ENCODE measurements around the gene TBX1. TPM values are rescaled to one million over a fixed set of nuclear protein-coding genes. Genes with fewer than 3 reads are reported as not detected.

The TBX1 gene
- total and polyA plus RNA-seq, 5 donors, result 0.19 to 1.4 (median 0.88) TPM

DNA sequence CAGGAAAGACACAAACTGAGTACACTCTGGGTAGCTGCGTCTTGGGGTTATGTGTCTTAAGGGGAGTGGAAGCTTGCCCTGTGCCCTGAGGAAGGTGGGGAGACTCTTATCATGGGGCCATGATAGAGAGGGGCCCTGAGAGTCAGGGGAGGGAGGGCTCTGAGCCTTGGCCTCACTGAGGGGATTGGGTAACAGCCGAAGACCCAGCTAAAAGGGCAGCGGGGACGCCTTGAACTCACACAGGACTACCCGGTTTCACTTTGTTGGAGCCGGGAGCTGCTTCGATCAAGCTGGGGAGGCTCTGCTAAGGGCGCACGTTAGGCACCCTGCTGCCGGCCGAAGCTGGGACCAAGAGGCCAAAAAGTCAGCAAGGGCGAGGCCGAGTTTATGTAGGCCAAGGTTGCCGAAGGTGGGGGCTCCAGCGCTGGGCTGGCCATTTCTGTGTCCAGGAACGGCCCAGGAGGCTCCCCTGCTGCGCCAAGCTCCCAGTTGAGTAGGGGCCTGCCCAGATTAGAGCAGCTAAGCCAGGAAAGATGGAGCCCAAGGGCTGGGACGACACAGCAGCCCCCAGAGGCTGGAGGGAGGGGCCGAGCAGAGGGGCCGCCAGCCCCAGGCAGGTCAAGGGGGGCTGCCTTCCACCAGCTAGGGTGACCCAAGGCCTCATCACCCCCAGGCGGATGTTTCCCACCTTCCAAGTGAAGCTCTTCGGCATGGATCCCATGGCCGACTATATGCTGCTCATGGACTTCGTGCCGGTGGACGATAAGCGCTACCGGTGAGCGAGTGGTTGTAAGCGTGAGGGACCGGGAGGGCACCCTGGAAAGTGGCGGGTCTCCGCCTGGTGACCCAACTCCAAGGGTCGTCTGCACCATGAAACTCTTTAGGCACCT is 2.2 kb downstream of the TBX1 start:
- no peak overlapping the region for H3K4me3 ChIP-seq (ENCODE audit: low read length)
- no peaks in the 10 kb centered on the region for H3K4me1 ChIP-seq (ENCODE audit: control insufficient read depth, insufficient read depth, low read length)
- intact Hi-C loops (cut with DNase I), result no loop called here
- no peak overlapping the region for H3K27ac ChIP-seq (ENCODE audit: low read length)
- DNase-seq (peak in 2 of 3 donors; percentile 39 to 42), ATAC-seq (no peak)
- 75% methylated on average over 34 of the region's 34 CpGs for WGBS
- no peaks in the 10 kb centered on the region for H3K9me3 ChIP-seq (ENCODE audit: control insufficient read depth, low read length)
- H3K27me3 ChIP-seq (ENCODE audit: control insufficient read depth, insufficient read depth), result no peaks in the 10 kb centered on the region

GRCh38 chr22:19763458-19764298 is 3.1 kb downstream of the TBX1 start:
- Histone ChIP-seq H3K4me3 (ENCODE audit: low read length) (no peak overlapping the region), H3K4me1 (ENCODE audit: control insufficient read depth, insufficient read depth, low read length) (no peaks in the 10 kb centered on the region), H3K27ac (ENCODE audit: low read length) (no peak overlapping the region), H3K27me3 (ENCODE audit: control insufficient read depth, insufficient read depth) (no peaks in the 10 kb centered on the region), H3K9me3 (ENCODE audit: control insufficient read depth, low read length) (no peaks in the 10 kb centered on the region)
- DNase-seq, result peak in 2 of 3 donors; percentile 37 to 39
- no peak for ATAC-seq
- intact Hi-C loops (cut with DNase I), result no loop called here
- WGBS, result 54% methylated on average over 39 of the region's 39 CpGs

GRCh38 chr22:19764299-19764593 is 3.7 kb downstream of the TBX1 start:
- Histone ChIP-seq H3K4me1 (ENCODE audit: control insufficient read depth, insufficient read depth, low read length) (no peaks in the 10 kb centered on the region), H3K9me3 (ENCODE audit: control insufficient read depth, low read length) (no peaks in the 10 kb centered on the region), H3K27ac (ENCODE audit: low read length) (no peak overlapping the region), H3K4me3 (ENCODE audit: low read length) (no peak overlapping the region), H3K27me3 (ENCODE audit: control insufficient read depth, insufficient read depth) (no peaks in the 10 kb centered on the region)
- whole genome bisulfite sequencing, result 65% methylated on average over 17 of the region's 17 CpGs
- DNase-seq (peak in 2 of 3 donors; percentile 37 to 49), ATAC-seq (no peak)
- intact Hi-C loops (cut with DNase I), result no loop called here

DNA sequence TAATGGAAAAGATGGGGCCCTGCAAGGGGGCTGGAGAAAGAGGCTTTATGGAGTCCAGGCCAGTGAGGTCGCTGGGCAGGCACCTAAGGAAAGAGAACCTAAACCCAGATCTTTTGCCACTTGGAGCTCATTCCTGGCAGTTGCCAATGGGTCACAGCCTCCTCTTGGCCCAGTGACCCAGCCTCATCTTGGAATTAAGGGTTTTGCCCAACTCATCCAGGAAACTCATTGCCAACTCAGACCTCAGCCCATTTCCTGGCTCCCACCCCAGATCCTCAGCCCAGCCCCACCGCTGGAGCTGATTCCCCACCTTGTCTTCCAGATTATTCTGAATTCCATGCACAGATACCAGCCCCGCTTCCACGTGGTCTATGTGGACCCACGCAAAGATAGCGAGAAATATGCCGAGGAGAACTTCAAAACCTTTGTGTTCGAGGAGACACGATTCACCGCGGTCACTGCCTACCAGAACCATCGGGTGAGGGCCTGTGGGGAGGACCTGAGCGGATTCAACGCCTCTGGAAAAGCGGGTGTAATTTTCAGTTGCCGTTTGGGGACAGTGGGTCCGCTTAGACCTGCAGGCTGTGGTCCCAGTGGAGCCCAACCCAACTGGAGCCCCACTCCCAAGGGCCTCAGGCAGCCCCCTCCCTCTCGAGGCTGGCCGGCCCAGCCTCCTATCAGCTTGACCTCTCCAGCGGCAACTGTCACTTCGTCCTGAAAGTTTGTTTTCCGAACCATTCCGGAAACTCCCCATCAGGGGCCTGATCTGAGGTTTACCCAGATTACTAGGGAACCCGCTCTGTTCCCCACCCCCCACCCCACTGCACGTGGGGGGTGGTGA is 4.3 kb downstream of the TBX1 start:
- Histone ChIP-seq H3K4me1 (ENCODE audit: control insufficient read depth, insufficient read depth, low read length) (no peaks in the 10 kb centered on the region), H3K9me3 (ENCODE audit: control insufficient read depth, low read length) (no peaks in the 10 kb centered on the region), H3K27ac (ENCODE audit: low read length) (no peak overlapping the region), H3K4me3 (ENCODE audit: low read length) (no peak overlapping the region), H3K27me3 (ENCODE audit: control insufficient read depth, insufficient read depth) (no peaks in the 10 kb centered on the region)
- intact Hi-C loops (cut with DNase I), result no loop called here
- peak in 2 of 3 donors; percentile 27 to 35 for DNase-seq
- WGBS, result 51% methylated on average over 25 of the region's 25 CpGs
- ATAC-seq, result no peak

DNA sequence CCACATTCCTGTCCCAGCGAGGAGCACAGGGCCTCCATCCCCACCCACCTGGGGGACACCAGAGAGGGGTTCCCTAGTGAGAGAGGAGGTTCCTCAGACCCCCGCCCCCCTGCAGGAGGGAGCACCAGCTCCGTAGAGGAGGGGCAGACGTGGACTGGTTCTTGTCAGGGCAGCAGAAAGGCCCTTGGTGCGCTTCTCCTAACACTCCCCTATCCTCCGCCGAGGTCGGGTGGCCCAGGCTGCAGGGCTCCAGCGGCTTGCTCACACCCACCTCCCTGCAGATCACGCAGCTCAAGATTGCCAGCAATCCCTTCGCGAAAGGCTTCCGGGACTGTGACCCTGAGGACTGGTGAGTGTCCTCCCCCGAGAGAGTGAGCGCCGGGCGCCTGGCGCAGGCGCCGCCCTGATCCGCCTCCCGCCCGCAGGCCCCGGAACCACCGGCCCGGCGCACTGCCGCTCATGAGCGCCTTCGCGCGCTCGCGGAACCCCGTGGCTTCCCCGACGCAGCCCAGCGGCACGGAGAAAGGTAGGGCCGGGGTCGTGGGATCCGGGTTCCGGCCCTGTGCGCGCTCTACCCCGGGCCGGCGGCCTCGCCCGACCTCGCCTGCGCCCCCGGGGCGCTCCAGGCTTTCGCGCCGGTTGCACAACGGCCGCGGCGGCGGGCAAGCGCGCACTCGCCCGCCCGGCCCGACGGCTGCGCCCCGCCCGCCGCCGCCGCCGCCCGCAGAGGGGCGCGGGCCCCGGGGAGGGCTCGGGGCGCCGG is 5.1 kb downstream of the TBX1 start:
- Histone ChIP-seq H3K4me1 (ENCODE audit: control insufficient read depth, insufficient read depth, low read length) (no peaks in the 10 kb centered on the region), H3K9me3 (ENCODE audit: control insufficient read depth, low read length) (no peaks in the 10 kb centered on the region), H3K27me3 (ENCODE audit: control insufficient read depth, insufficient read depth) (no peaks in the 10 kb centered on the region), H3K4me3 (ENCODE audit: low read length) (peak overlapping the region; percentile 36), H3K27ac (ENCODE audit: low read length) (no peak overlapping the region)
- 3% methylated on average over 83 of the region's 83 CpGs for WGBS
- intact Hi-C loops (cut with DNase I), result no loop called here
- peak; percentile 41 to 68 (median 63) for DNase-seq
- ATAC-seq, result peak; percentile 2 to 28

DNA sequence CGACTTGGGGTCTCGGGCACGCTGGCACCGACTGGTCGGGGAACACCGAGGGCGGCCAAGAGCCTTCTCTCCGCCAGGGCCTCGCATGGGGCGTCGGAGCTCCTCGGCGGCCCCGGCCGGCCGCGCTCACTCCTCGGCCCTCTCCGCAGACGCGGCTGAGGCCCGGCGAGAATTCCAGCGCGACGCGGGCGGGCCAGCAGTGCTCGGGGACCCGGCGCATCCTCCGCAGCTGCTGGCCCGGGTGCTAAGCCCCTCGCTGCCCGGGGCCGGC is 5.6 kb downstream of the TBX1 start:
- H3K4me1 ChIP-seq (ENCODE audit: control insufficient read depth, insufficient read depth, low read length), result no peaks in the 10 kb centered on the region
- H3K4me3 ChIP-seq (ENCODE audit: low read length), result peak overlapping the region; percentile 36
- intact Hi-C loops (cut with DNase I), result no loop called here
- peak in 2 of 3 donors; percentile 37 to 41 for DNase-seq
- ATAC-seq, result no peak
- no peaks in the 10 kb centered on the region for H3K9me3 ChIP-seq (ENCODE audit: control insufficient read depth, low read length)
- no peaks in the 10 kb centered on the region for H3K27me3 ChIP-seq (ENCODE audit: control insufficient read depth, insufficient read depth)
- 1% methylated on average over 36 of the region's 36 CpGs for WGBS
- no peak overlapping the region for H3K27ac ChIP-seq (ENCODE audit: low read length)

GRCh38 chr22:19766511-19767426 is 6.2 kb downstream of the TBX1 start:
- no peak overlapping the region for H3K27ac ChIP-seq (ENCODE audit: low read length)
- DNase-seq, result peak; percentile 51 to 85 (median 83)
- H3K4me1 ChIP-seq (ENCODE audit: control insufficient read depth, insufficient read depth, low read length), result no peaks in the 10 kb centered on the region
- 2% methylated on average over 103 of the region's 103 CpGs for WGBS
- H3K4me3 ChIP-seq (ENCODE audit: low read length), result peak overlapping the region; percentile 36
- no peaks in the 10 kb centered on the region for H3K9me3 ChIP-seq (ENCODE audit: control insufficient read depth, low read length)
- intact Hi-C loops (cut with DNase I), result no loop called here
- ATAC-seq, result peak; percentile 48 to 50
- H3K27me3 ChIP-seq (ENCODE audit: control insufficient read depth, insufficient read depth), result no peaks in the 10 kb centered on the region

DNA sequence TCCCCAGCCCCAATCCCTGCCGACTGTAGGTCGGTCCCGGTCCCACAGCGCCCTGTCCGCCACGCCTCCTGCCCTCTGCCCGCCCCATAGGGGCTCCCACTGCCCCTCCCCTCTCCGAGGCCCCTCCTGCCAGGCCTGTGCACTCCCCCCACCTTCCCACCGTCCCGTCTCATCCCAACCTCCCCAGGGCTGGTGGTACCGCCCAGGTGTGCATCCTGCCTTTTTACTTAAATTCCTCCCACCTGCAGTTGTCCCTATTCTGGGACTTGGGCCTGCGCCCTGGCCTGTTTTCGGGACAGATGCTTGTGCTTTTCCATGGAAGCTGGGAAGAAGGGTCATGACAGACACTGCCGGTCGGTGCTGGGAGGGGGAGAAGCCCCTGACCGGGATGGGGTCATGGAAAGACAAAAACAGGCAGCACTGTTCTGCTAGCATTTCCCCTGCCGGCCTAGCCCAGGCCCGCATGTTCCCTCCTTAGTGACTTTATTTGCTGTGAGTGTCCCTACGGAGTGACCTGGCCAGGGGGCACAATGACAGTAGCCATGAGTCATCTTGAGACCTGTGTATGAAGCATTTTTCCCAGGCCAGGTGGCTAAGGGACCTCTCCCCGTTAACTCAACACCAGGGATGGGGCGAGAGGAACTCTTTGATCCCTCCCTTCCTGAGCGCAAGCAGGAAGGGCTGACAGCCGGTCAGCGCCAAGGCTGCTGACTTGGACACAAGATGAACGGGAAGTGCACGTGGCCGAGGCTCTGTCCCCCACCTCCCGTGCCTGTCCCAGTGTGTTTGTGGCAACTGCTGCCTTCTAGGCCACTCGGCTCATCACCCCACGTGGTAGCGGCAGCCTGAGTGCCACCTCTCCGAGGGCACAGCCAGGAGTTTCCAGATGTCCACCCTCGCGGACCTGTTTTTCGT is 7.1 kb downstream of the TBX1 start:
- Histone ChIP-seq H3K27me3 (ENCODE audit: control insufficient read depth, insufficient read depth) (no peaks in the 10 kb centered on the region), H3K9me3 (ENCODE audit: control insufficient read depth, low read length) (no peaks in the 10 kb centered on the region), H3K4me1 (ENCODE audit: control insufficient read depth, insufficient read depth, low read length) (no peaks in the 10 kb centered on the region), H3K4me3 (ENCODE audit: low read length) (no peak overlapping the region), H3K27ac (ENCODE audit: low read length) (no peak overlapping the region)
- ATAC-seq (peak; percentile 36 to 41), DNase-seq (peak; percentile 38 to 77 (median 77))
- 22% methylated on average over 35 of the region's 35 CpGs for WGBS
- intact Hi-C loops (cut with DNase I), result no loop called here

DNA sequence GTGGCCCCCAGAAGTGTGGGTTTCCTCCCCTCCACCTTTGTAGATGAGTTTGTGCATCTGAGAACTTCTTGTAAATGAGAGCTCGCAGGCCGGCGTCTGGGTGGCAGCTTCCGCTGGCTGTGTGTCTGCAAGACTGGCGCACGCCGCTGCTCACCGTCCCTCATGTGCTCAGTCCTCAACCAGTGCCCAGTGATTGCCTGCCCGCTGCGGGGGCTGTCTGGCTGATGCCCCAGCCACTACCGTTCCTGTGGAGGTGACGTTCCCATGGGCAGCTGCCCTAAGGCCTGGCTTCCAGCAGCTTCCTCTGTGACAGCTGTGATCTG is 8.8 kb downstream of the TBX1 start:
- H3K27me3 ChIP-seq (ENCODE audit: control insufficient read depth, insufficient read depth), result no peaks in the 10 kb centered on the region
- H3K27ac ChIP-seq (ENCODE audit: low read length), result no peak overlapping the region
- H3K4me1 ChIP-seq (ENCODE audit: control insufficient read depth, insufficient read depth, low read length), result no peaks in the 10 kb centered on the region
- DNase-seq, result peak in 2 of 3 donors; percentile 16 to 26
- no peak overlapping the region for H3K4me3 ChIP-seq (ENCODE audit: low read length)
- ATAC-seq, result no peak
- 95% methylated on average over 12 of the region's 12 CpGs for WGBS
- intact Hi-C loops (cut with DNase I), result no loop called here
- H3K9me3 ChIP-seq (ENCODE audit: control insufficient read depth, low read length), result no peaks in the 10 kb centered on the region
